IMR-90 (cell line): ENCODE data around the gene FAH. TPM values are rescaled to one million over a fixed set of nuclear protein-coding genes. Genes with fewer than 3 reads are reported as not detected.

ENCODE experiments used
- ATAC-seq: fragments of 200-7000 bp; cut with Tn5 transposase; 2 replicates; pipeline ENCODE4 v1.9.1; 2020; ENCODE audit warnings: low read depth, mild to moderate bottlenecking, moderate library complexity
- BruUV-seq: library from RNA; stranded (reverse); fragments of 400-500 nt; replicated peaks from 2 replicates; lab custom pipeline; 2021; lab: Mats Ljungman, UMichigan
- CTCF ChIA-PET: fragments of 300-600 bp; formaldehyde crosslinking; extraction: SDS; loops from one replicate; lab custom pipeline; 2021; ENCODE audit warnings: antibody characterized with exemption; lab: Yijun Ruan, JAX
- POLR2A ChIA-PET: fragments of 300-600 bp; sonication (Branson Sonifier 250); formaldehyde crosslinking; loops from one replicate; lab custom pipeline; 2022; ENCODE audit warnings: antibody characterized with exemption; ENCODE audit not compliant: unreplicated experiment; lab: Charles Lee
- DNase-seq: peaks from one replicate; pipeline ENCODE4 v3.0.0; 2013
- H2AFZ ChIP-seq: replicated peaks from 2 replicates; pipeline ENCODE3; 2013; ENCODE audit warnings: low read length, mild to moderate bottlenecking; ENCODE audit not compliant: poor library complexity
- H2AK5ac ChIP-seq: 2 replicates; pipeline ENCODE4 v1.6.1; 2013; ENCODE audit warnings: low read depth, low read length, inconsistent platforms
- H2AK9ac ChIP-seq: replicated peaks from 2 replicates; pipeline ENCODE3; 2013; ENCODE audit warnings: mild to moderate bottlenecking, low read depth, low read length, moderate library complexity; ENCODE audit not compliant: poor library complexity
- H2BK120ac ChIP-seq: 2 replicates; pipeline ENCODE4 v1.6.1; 2013; ENCODE audit warnings: low read depth, low read length, inconsistent platforms
- H2BK15ac ChIP-seq: 3 replicates; pipeline ENCODE4 v1.6.1; 2013; ENCODE audit warnings: low read depth, low read length, inconsistent platforms
- H2BK20ac ChIP-seq: 2 replicates; pipeline ENCODE4 v1.6.1; 2013; ENCODE audit warnings: low read depth, mild to moderate bottlenecking, inconsistent platforms, low read length, moderate library complexity
- H2BK5ac ChIP-seq: 2 replicates; pipeline ENCODE4 v1.6.1; 2013; ENCODE audit warnings: mild to moderate bottlenecking, low read depth, low read length, inconsistent platforms; ENCODE audit not compliant: poor library complexity, severe bottlenecking
- H3K14ac ChIP-seq: replicated peaks from 2 replicates; pipeline ENCODE4 v1.6.1; 2013; ENCODE audit warnings: low read depth, low read length, inconsistent platforms
- H3K18ac ChIP-seq: 2 replicates; pipeline ENCODE4 v1.6.1; 2013; ENCODE audit warnings: low read depth, low read length, control low read depth
- H3K23ac ChIP-seq: 2 replicates; pipeline ENCODE4 v1.6.1; 2013; ENCODE audit warnings: low read depth, low read length, inconsistent platforms
- H3K27ac ChIP-seq: 2 replicates; pipeline ENCODE4 v1.5.1; 2013; ENCODE audit warnings: mild to moderate bottlenecking, control low read depth, low read length; ENCODE audit not compliant: insufficient read depth
- H3K27me3 ChIP-seq: 2 replicates; pipeline ENCODE4 v1.6.1; 2013; ENCODE audit warnings: low read length; ENCODE audit not compliant: control insufficient read depth, insufficient read depth
- H3K36me3 ChIP-seq: 2 replicates; pipeline ENCODE4 v1.6.1; 2013; ENCODE audit warnings: low read length, mixed read lengths; ENCODE audit not compliant: control insufficient read depth, insufficient read depth
- H3K4ac ChIP-seq: 2 replicates; pipeline ENCODE4 v1.6.1; 2013; ENCODE audit warnings: low read depth, low read length, inconsistent platforms
- H3K4me1 ChIP-seq: 2 replicates; pipeline ENCODE4 v1.6.1; 2013; ENCODE audit warnings: low read length, mixed read lengths; ENCODE audit not compliant: control insufficient read depth, insufficient read depth
- H3K4me2 ChIP-seq: 2 replicates; pipeline ENCODE4 v1.6.1; 2013; ENCODE audit warnings: low read depth, mild to moderate bottlenecking, control low read depth, low read length, moderate library complexity
- H3K4me3 ChIP-seq: 2 replicates; pipeline ENCODE4 v1.5.1; 2013; ENCODE audit warnings: low read depth, mild to moderate bottlenecking, control low read depth, low read length, moderate library complexity; ENCODE audit not compliant: insufficient read depth
- H3K56ac ChIP-seq: 2 replicates; pipeline ENCODE4 v1.6.1; 2013; ENCODE audit warnings: low read length, inconsistent platforms; ENCODE audit not compliant: insufficient read depth; ENCODE audit errors: extremely low read depth
- H3K79me1 ChIP-seq, 2 experiments: 2 replicates each; pipeline ENCODE4 v1.6.1; 2013; ENCODE audit warnings: low read length in 2 of 2, inconsistent platforms in 1 of 2, low read depth in 1 of 2
- H3K9ac ChIP-seq: 2 replicates; pipeline ENCODE4 v1.6.1; 2013; ENCODE audit warnings: low read depth, low read length, control low read depth
- H3K9me1 ChIP-seq: 2 replicates; pipeline ENCODE4 v1.6.1; 2013; ENCODE audit warnings: low read length, inconsistent platforms; ENCODE audit not compliant: insufficient read depth
- H3K9me3 ChIP-seq: 2 replicates; pipeline ENCODE4 v1.6.1; 2013; ENCODE audit warnings: low read length; ENCODE audit not compliant: control insufficient read depth, insufficient read depth
- H4K20me1 ChIP-seq: 2 replicates; pipeline ENCODE4 v1.6.1; 2013; ENCODE audit warnings: low read length, inconsistent platforms; ENCODE audit not compliant: insufficient read depth
- H4K5ac ChIP-seq: 2 replicates; pipeline ENCODE4 v1.6.1; 2013; ENCODE audit warnings: mild to moderate bottlenecking, low read depth, low read length, control low read depth
- H4K8ac ChIP-seq, 2 experiments: 2 replicates each; pipeline ENCODE4 v1.6.1; 2013; ENCODE audit warnings: low read depth in 2 of 2, low read length in 2 of 2, control low read depth in 1 of 2, inconsistent platforms in 1 of 2
- H4K91ac ChIP-seq: 2 replicates; pipeline ENCODE4 v1.6.1; 2013; ENCODE audit warnings: low read depth, low read length, inconsistent platforms; ENCODE audit not compliant: insufficient read depth
- BHLHE40 ChIP-seq: fragments of 150-350 bp; IDR thresholded peaks from 2 replicates; pipeline ENCODE4 v1.6.1; 2016; ENCODE audit warnings: mild to moderate bottlenecking, low read depth, low read length
- CEBPB ChIP-seq: IDR thresholded peaks from 2 replicates; pipeline ENCODE4 v1.6.1; 2012; ENCODE audit warnings: low read depth, low read length, improper control_type of control experiment
- CHD1 ChIP-seq: IDR thresholded peaks from 2 replicates; pipeline ENCODE4 v1.6.1; 2012; ENCODE audit warnings: low read depth, low read length, improper control_type of control experiment
- ELK1 ChIP-seq: fragments of 150-350 bp; IDR thresholded peaks from 2 replicates; pipeline ENCODE4 v1.6.1; 2016; ENCODE audit warnings: low read depth, mild to moderate bottlenecking, low read length, moderate library complexity, borderline replicate concordance
- MAFK ChIP-seq: IDR thresholded peaks from 2 replicates; pipeline ENCODE4 v1.6.1; 2012; ENCODE audit warnings: low read depth, low read length, improper control_type of control experiment
- NFE2L2 ChIP-seq: fragments of 150-350 bp; IDR thresholded peaks from 2 replicates; pipeline ENCODE4 v1.6.1; 2016; ENCODE audit warnings: low read depth, mild to moderate bottlenecking, low read length
- POLR2A ChIP-seq: IDR thresholded peaks from 2 replicates; pipeline ENCODE4 v1.6.1; 2012; ENCODE audit warnings: mild to moderate bottlenecking, low read depth, low read length
- RCOR1 ChIP-seq: IDR thresholded peaks from 2 replicates; pipeline ENCODE4 v1.6.1; 2012; ENCODE audit warnings: mild to moderate bottlenecking, low read length, improper control_type of control experiment; ENCODE audit not compliant: insufficient replicate concordance
- RFX5 ChIP-seq: IDR thresholded peaks from 2 replicates; pipeline ENCODE4 v1.8.0; 2012; ENCODE audit warnings: low read depth, mild to moderate bottlenecking, low read length, moderate library complexity
- SMC3 ChIP-seq: fragments of 150-350 bp; IDR thresholded peaks from 2 replicates; pipeline ENCODE4 v1.6.1; 2016; ENCODE audit warnings: low read depth, mild to moderate bottlenecking, antibody characterized with exemption, low read length, moderate library complexity
- USF2 ChIP-seq: fragments of 150-350 bp; IDR thresholded peaks from 2 replicates; pipeline ENCODE4 v1.6.1; 2017; ENCODE audit warnings: mild to moderate bottlenecking, antibody characterized with exemption, low read length, low read depth
- WGBS, 2 experiments: methylation state at CpG; one replicate each; pipeline versions ENCODE4 v1.1.5 to v1.1.7; 2013; ENCODE audit warnings: missing lambda C conversion rate in 2 of 2; ENCODE audit not compliant: insufficient read length in 1 of 2; ENCODE audit errors: extremely low coverage in 2 of 2; 5-methylcytosine and 5-hydroxymethylcytosine counted together
- dilution Hi-C: fragments of 300-500 bp; cut with HindIII; formaldehyde crosslinking; loops from one replicate; pipeline ENCODE4 v1.14.3; 2018; ENCODE audit warnings: low sequenced_read_pairs; ENCODE audit not compliant: unreplicated experiment
- in situ Hi-C: fragments of 300-500 bp; cut with MboI; formaldehyde crosslinking; loops from 3 replicates; pipeline ENCODE4 v1.14.3; 2019; ENCODE audit warnings: low sequenced_read_pairs, inconsistent platforms, mixed read lengths
- intact Hi-C: fragments of 100-400 bp; cut with micrococcal nuclease; formaldehyde crosslinking; loops from 2 replicates; pipeline ENCODE4 v1.10.0; 2022
- polyA plus RNA-seq, 3 experiments: library from polyadenylated mRNA; depleted of rRNA; stranded (reverse); fragments of >200 nt; gene quantifications; 2 replicates each; pipeline ENCODE4 v1.2.3, GENCODE V29; 2012; ENCODE audit warnings: low replicate concordance in 1 of 3
- total RNA-seq: library from RNA; depleted of rRNA; stranded (reverse); fragments of >200 nt; gene quantifications from 2 replicates; pipeline ENCODE4 v1.2.3, GENCODE V29; 2012

Gene FAH
- total and polyA plus RNA-seq, 2 of the 4 experiments (the other 2 are of a cell fraction) = 43.1 to 48.6 TPM

GRCh38 chr15:80109388-80109787, 43.4 kb upstream of the FAH start:
- intact Hi-C loops = no loop called here
- Histone ChIP-seq H2AK9ac (no peak overlapping the region), H2BK15ac (no peak overlapping the region), H4K91ac (no peak overlapping the region), H3K4me3 (no peak overlapping the region), H2BK20ac (no peak overlapping the region), H3K4ac (no peak overlapping the region), H2BK120ac (no peak overlapping the region), H3K14ac (no peak overlapping the region), H4K20me1 (peaks cover 34% of the 10 kb centered on the region; the same call in 1 of the 2 replicates), H3K27ac (no peak overlapping the region), H3K9me3 (no peaks in the 10 kb centered on the region), H4K5ac (no peak overlapping the region), H3K36me3 (no peaks in the 10 kb centered on the region; the same call in 1 of the 2 replicates), H3K4me1 (peaks cover 8% of the 10 kb centered on the region; the same call in 1 of the 2 replicates), H2AK5ac (no peak overlapping the region), H2BK5ac (no peak overlapping the region), H3K4me2 (no peak overlapping the region), H3K79me1 (peaks cover 14 to 73% of the 10 kb centered on the region in 2 experiments), H4K8ac (no peak overlapping the region), H2AFZ (no peak overlapping the region), H3K23ac (no peak overlapping the region), H3K18ac (no peak overlapping the region), H3K27me3 (no peaks in the 10 kb centered on the region), H3K56ac (no peak overlapping the region), H3K9me1 (peaks cover 8% of the 10 kb centered on the region; the same call in 1 of the 2 replicates), H3K9ac (no peak overlapping the region)
- TF ChIP-seq ELK1 = no peak
- no peak for TF ChIP-seq BHLHE40
- no peak for TF ChIP-seq CHD1
- TF ChIP-seq SMC3 = no peak
- TF ChIP-seq MAFK = no peak
- no peak for TF ChIP-seq NFE2L2
- no peak for TF ChIP-seq RCOR1
- TF ChIP-seq CEBPB = no peak
- TF ChIP-seq POLR2A = no peak
- TF ChIP-seq USF2 = no peak
- no peak for TF ChIP-seq RFX5
- BruUV-seq = no TSS peak
- POLR2A ChIA-PET = no interaction called here
- 100% methylated on average over 1 of the region's 3 CpGs; no CpG with 5 or more reads in 1 of the 2 experiments for WGBS, 2 experiments
- no peak for ATAC-seq
- dilution Hi-C loops = no loop called here
- no peak for DNase-seq
- CTCF ChIA-PET = no interaction called here
- in situ Hi-C loops = no loop called here
